ENCODE measurements around the gene SLC38A8.

Gene SLC38A8

GRCh38 chr16:84042308-84042878 lies at the start of gene SLC38A8:
TSS of gene SLC38A8 (minus strand) at chr16:84042795. CDS start at chr16:84042157, 638 bp downstream.
- DNase-seq (ENCODE audit: low spot score): no peak

- DNase-seq (ENCODE audit: low spot score): no peak
Observed at GRCh38 chr16:84091460-84091859, 48.9 kb upstream of the SLC38A8 start.

- no peak for DNase-seq (ENCODE audit: low spot score)
Observed at GRCh38 chr16:84090211-84090610, 47.6 kb upstream of the SLC38A8 start.

GRCh38 chr16:84088695-84089395 lies 46.2 kb upstream of the SLC38A8 start:
- no peak for DNase-seq (ENCODE audit: low spot score)

DNA sequence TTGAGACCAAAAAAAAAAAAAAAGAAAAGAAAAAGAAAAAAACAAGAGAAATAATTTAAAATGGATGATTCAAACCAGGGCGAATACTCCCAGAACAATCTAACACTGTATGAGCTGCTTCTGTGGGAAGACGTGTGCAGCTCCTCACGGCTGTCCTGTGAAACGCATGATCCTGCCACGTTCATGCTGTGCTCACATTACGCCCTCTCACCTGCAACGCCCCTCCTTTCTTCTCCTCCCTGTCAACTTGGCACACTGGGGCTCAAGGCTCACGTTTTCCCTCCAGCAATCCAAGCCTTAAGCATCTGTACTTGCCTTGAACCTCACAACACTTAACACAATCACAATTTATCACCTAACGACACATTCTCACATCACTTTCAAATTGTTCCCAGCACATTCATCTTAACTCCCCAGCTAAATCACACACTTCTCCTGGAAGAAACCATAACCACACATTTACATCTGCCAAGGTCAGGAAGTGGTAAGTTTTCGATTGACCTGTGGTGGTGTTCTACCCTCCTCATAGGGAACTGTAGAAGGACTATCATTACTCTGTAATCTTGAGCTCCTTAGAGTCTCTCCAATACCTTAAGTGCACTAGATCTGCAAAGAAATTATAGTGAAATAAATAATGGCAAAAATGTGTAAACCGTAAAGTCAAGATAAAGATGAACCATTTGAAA lies 45.0 kb upstream of the SLC38A8 start:
- no peak for DNase-seq (ENCODE audit: low spot score)

DNA sequence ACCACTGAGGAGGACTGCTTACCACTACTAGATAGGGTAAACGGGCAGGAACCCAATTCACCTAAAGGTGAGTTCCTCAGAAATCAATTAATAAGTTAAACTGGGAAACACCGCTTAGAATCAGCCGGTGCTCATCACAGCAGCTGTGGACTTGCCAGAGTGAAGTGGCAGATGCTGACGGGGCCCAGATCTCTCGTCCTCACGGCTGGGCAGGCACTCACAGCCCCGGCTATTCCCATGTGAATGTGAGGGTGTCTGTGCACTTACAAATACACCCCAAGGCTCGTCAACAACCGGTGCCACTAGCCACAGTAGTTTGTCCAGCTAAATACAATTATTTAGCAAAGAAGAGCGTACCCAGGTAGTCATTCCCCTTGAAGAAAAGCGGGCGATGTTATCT lies 44.4 kb upstream of the SLC38A8 start:
- DNase-seq (ENCODE audit: low spot score): no peak

DNA sequence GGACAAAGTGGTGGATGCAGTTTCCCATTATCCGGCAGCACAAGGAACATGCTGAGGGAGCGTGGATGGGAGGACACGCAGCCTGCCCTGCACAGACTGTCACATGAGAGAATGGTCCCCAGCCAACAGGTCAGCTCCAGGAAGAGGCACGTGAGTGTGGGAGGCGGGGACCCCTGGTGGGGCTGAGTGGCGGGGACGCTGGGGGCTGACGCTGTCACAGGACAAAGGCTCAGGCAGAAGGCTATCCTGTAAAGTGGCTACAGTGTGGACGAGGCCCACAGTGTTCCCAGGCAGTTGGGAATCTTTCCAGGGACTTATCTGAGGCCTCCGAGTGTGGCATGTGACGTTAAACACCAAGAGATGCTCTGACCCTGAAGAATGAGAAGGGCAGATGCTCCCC lies 43.7 kb upstream of the SLC38A8 start:
- DNase-seq (ENCODE audit: low spot score): no peak

DNA sequence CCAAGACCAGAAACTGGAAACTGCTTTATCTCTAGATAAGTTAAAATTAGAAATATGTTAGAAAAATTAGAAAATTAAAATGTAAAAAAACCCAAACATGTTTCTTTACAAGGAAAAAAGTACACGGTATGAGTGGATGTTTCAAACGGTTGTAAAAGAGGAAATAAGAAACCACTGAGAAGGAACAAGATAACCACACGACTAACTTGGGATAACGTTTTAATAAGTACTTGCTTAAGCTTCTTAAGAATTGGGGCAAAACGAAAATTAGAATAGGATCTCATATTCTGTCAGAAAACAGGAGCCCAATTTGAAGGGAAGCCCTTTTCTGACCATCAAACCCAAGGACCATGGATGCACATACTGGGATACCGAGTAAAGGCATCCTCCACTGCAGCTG lies 43.2 kb upstream of the SLC38A8 start:
- no peak for DNase-seq (ENCODE audit: low spot score)

DNA sequence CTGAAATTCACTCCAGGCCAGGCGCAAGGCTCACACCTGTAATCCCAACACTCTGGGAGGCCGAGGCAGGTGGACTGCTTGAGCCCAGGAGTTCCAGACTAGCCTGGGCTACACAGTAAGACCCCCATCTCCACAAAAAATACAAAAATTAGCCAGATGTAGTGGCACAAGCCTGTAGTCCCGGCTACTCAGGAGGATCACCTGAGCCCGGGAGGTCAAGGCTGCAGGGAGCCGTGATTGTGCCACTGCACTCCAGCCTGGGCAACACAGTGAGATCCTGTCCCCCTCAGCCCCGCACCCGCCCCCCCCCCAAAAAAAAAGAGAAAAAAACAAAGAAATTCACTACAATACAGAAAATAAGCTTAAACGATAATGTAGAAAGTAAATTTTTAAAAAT lies 42.7 kb upstream of the SLC38A8 start:
- no peak for DNase-seq (ENCODE audit: low spot score)

GRCh38 chr16:84084570-84085270 lies 42.1 kb upstream of the SLC38A8 start:
- DNase-seq (ENCODE audit: low spot score): peak; percentile 64

DNA sequence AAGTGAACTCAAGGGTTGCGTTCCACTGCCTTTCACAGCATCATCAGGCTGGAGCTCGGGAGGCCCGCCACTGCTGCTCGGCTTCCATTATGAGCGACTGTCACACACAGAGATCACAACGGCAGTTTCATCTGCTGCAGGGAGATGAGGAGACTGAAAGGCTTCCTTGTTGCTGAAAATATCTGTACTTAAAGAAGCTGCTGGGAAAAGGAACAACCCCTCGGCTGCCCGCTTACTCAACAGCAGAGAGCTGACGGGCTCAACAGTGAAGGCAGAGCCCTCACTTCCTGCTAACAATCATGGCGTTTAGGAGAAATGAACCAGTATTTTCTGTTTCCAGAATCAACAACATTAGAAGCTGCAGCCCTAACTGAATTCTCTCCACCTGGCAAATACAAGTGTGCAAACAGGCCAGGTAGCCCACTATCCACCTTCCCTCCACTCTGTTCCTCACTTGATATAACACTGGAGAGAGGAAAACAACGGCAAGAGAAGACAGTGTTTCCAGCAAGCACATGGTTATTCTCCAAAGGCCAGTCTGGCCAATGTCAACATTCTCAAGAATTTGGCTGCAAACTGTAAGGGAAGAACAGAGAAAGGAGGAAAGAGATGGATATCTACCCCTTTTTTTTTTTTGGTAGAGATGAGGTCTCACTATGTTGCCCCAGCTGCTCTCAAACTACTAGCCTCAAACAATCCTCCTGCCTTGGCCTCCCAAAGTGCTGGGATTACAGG lies 40.4 kb upstream of the SLC38A8 start:
- DNase-seq (ENCODE audit: low spot score): no peak

GRCh38 chr16:84082110-84082509 lies 39.5 kb upstream of the SLC38A8 start:
- no peak for DNase-seq (ENCODE audit: low spot score)

GRCh38 chr16:84081446-84081989 lies 38.9 kb upstream of the SLC38A8 start:
- DNase-seq (ENCODE audit: low spot score): no peak

DNA sequence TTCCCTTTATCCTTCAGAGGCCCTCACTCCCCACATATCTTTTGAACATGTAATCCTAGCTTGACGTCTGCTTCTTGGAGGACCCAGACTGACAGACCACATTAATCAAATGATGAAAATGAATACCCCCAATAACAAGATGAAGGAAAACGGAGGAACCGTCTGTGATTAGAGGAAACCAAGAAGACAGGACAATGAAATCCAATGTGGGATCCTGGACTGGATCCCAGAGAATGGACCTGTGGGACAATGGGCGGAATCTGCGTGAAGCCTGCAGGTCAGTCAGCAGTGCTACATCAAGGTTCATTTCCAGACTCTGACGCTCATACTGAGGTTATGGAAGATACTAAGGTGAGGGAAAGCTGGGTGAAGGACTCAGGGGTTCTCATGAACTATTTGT lies 38.2 kb upstream of the SLC38A8 start:
- DNase-seq (ENCODE audit: low spot score): no peak

GRCh38 chr16:84080378-84080777 lies 37.8 kb upstream of the SLC38A8 start:
- no peak for DNase-seq (ENCODE audit: low spot score)

GRCh38 chr16:84079664-84080063 lies 37.1 kb upstream of the SLC38A8 start:
- no peak for DNase-seq (ENCODE audit: low spot score)

DNA sequence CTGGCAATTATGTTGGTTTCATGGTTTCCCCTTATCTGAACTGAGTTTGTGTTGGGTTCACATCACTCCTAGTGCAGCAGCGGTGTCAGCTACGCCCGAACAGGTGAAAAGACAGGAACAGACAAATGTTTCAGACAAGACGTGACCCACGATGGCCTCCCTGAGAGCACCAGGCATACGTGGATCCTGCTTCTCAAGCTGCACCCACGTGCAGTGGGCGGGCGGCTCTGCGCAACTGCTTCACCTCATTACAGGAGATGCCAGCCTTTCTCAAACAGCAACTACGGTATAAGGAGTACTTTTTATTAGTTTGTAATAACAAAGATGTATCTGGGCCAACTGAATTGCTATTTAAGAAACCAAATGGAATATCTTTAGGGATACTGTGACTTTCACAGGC lies 32.8 kb upstream of the SLC38A8 start:
- DNase-seq (ENCODE audit: low spot score): no peak

- DNase-seq (ENCODE audit: low spot score): no peak
Observed at GRCh38 chr16:84074721-84075120, 32.1 kb upstream of the SLC38A8 start.

DNA sequence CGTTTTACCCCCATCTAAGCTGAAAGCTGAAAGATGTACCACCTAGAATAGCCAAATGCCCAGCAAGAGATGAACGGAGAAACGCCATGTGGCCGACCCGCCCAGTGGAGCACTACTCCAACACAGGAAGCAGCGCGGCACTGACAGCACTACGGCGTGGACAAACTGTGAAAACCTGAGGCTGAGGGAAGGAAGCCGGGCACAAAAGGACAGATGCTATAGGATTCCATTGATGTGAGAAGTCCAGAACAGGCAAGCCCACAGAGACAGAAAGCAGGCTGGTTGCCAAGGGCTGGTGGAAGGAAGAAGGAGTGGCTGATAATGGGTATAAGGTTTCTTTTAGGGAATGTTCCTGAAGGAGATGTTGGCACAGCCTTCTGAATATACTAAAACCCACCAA lies 29.4 kb upstream of the SLC38A8 start:
- DNase-seq (ENCODE audit: low spot score): no peak

- DNase-seq (ENCODE audit: low spot score): no peak
Observed at GRCh38 chr16:84071121-84071520, 28.5 kb upstream of the SLC38A8 start.

GRCh38 chr16:84069540-84069939 lies 26.9 kb upstream of the SLC38A8 start:
- no peak for DNase-seq (ENCODE audit: low spot score)
